Spleen (tissue), 11 donors: ENCODE data around the gene CHKB. TPM values are rescaled to one million over a fixed set of nuclear protein-coding genes. Genes with fewer than 3 reads are reported as not detected.

ENCODE experiments used
- DNase-seq: peaks from one replicate; pipeline ENCODE4 v3.0.0-alpha.2; 2020
- H3K27ac ChIP-seq, 8 donors: fragments of 200-600 bp; sonication (generic) in 7 of 8; 1 replicate in 4 of 8; 2 replicates in 4 of 8; pipeline versions ENCODE4 v1.5.0 to v1.8.0; 2016 to 2021; ENCODE audit warnings: inconsistent platforms in 4 of 8, mild to moderate bottlenecking in 4 of 8, moderate library complexity in 1 of 8
- H3K27me3 ChIP-seq, 7 donors: fragments of 200-600 bp; sonication (generic) in 6 of 7; replicated peaks in 1 of 7; 1 replicate in 4 of 7; 2 replicates in 3 of 7; pipeline versions ENCODE4 v1.5.0 to v1.8.0; 2016 to 2021; ENCODE audit warnings: inconsistent platforms in 3 of 7, mild to moderate bottlenecking in 1 of 7
- H3K36me3 ChIP-seq, 6 donors: fragments of 200-600 bp; sonication (generic) in 5 of 6; 1 replicate in 4 of 6; 2 replicates in 2 of 6; pipeline versions ENCODE4 v1.5.0 to v1.8.0; 2016 to 2021; ENCODE audit warnings: inconsistent platforms in 2 of 6
- H3K4me1 ChIP-seq, 6 donors: fragments of 200-600 bp; sonication (generic) in 5 of 6; 1 replicate in 3 of 6; 2 replicates in 3 of 6; pipeline versions ENCODE4 v1.5.0 to v1.8.0; 2016 to 2021; ENCODE audit warnings: inconsistent platforms in 3 of 6
- H3K4me3 ChIP-seq, 8 donors: fragments of 200-600 bp; sonication (generic) in 7 of 8; 1 replicate in 4 of 8; 2 replicates in 4 of 8; pipeline versions ENCODE4 v1.5.0 to v1.8.0; 2016 to 2021; ENCODE audit warnings: inconsistent platforms in 4 of 8, mild to moderate bottlenecking in 4 of 8, moderate library complexity in 2 of 8
- H3K9me3 ChIP-seq, 8 donors: fragments of 200-600 bp; sonication (generic) in 7 of 8; 1 replicate in 4 of 8; 2 replicates in 4 of 8; pipeline versions ENCODE4 v1.5.0 to v1.8.0; 2016 to 2021; ENCODE audit warnings: inconsistent platforms in 4 of 8
- POLR2A ChIP-seq, 3 donors: fragments of 450-650 bp; IDR thresholded peaks; one replicate each; pipeline ENCODE4 v1.5.1; 2017; ENCODE audit warnings: antibody characterized with exemption in 3 of 3, mild to moderate bottlenecking in 1 of 3
- POLR2AphosphoS5 ChIP-seq, 3 donors: sonication (generic); formaldehyde crosslinking; IDR thresholded peaks; one replicate each; pipeline ENCODE4 v1.5.1; 2017; ENCODE audit warnings: antibody characterized with exemption in 3 of 3
- WGBS, 5 donors: extraction: QIAGEN DNeasy Blood & Tissue Kit in 3 of 5; methylation state at CpG; one replicate each; pipeline versions ENCODE4 v1.1.5 to v1.1.7; 2013 to 2018; 5-methylcytosine and 5-hydroxymethylcytosine counted together
- intact Hi-C: fragments of 100-400 bp; cut with DNase I; formaldehyde crosslinking; loops from one replicate; pipeline ENCODE4 v1.15.0; 2023; ENCODE audit warnings: low total_unique reads
- polyA plus RNA-seq, 3 donors: library from polyadenylated mRNA; stranded (reverse); fragments of 200-250 nt; gene quantifications; one replicate each; pipeline ENCODE4 v1.2.1, GENCODE V29; 2013
- total RNA-seq, 7 donors: library from RNA; depleted of rRNA in 3 of 7; stranded (reverse); fragments of >200 nt in 3 of 7; fragmentation: NEBNext Ultra II Directional in 4 of 7; extraction: Animal tissue kit (Norgen Biotek cat#: 25700) in 4 of 7; gene quantifications; one replicate each; pipeline versions ENCODE4 v1.1.0 to v1.2.1, GENCODE V29; 2016 to 2021
- TF ChIP-seq, protein P1 (sequence below), 11 experiments: fragments of 200-600 bp in 7 of 11; fragments of 450-650 bp in 4 of 11; sonication (generic) in 4 of 11; IDR thresholded peaks in 8 of 11; conservative IDR thresholded peaks in 3 of 11; 1 replicate in 7 of 11; 2 replicates in 4 of 11; pipeline versions ENCODE4 v1.4.0 to v1.8.0; 2016 to 2021; ENCODE audit warnings: antibody characterized with exemption in 11 of 11, inconsistent platforms in 4 of 11, mild to moderate bottlenecking in 1 of 11
- donor health status: healthy with polysubstance abuse.
- donor health status: DM: no; HTN: no; CAD: no; lungs with moderate emphysema.
- donor health status: DM: no; HTN: no; CAD: no.
- donor health status: Bipolar disorder and iron deficiency.
- donor health status: healthy.
- donor health status: DM: no; HTN: no; CAD: no.
- donor health status: DM: yes; HTN: yes; CAD: no.

The CHKB gene
- total and polyA plus RNA-seq, 10 donors = 94.4 to 502 (median 129) TPM

DNA sequence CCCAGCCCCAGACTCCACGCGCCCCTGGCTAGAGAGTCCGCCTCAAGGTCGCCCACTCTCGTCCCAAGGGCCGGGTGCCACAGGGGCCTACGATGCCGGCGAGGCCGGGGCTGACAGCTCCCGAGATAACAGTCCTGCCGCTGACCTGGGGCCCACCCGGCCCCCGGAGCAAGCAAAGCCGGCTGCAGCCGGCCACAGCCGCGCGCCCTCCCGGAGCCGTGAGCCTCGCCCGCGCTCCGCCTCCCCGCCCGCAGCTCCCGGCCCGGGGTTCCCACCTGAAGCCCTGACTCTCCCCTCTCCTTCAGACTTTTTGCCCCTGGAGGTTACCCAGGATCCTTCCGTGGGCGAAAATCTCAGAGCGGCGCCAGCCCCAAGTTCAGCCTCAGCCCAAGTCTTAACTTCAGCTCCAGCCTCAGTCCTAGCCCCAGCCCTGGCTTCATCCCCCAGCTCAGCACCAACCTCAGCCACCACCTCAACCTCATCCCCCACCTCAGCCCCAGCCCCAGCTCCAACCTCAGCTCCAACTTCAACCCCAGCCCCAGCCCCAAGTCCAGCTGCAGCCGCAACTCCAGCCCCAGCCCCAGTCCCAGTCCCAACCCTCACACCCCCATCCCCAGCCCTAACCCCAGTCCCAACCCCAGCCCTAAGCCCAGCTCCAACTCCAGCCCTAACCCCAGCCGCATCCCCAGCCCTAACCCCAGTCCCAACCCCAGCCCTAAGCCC is 35.2 kb downstream of the CHKB start:
- peaks cover 0 to 34% (median 14%) of the 10 kb centered on the region in 7 donors for H3K27me3 ChIP-seq
- WGBS, 5 donors = 42 to 81% (median 62%) methylated on average over 25 to 35 of the region's 35 CpGs
- H3K4me1 ChIP-seq = peaks cover 20 to 84% (median 57%) of the 10 kb centered on the region in 6 donors
- intact Hi-C loops = no loop called here
- H3K36me3 ChIP-seq = no peaks in the 10 kb centered on the region
- TF ChIP-seq, protein P1, sequence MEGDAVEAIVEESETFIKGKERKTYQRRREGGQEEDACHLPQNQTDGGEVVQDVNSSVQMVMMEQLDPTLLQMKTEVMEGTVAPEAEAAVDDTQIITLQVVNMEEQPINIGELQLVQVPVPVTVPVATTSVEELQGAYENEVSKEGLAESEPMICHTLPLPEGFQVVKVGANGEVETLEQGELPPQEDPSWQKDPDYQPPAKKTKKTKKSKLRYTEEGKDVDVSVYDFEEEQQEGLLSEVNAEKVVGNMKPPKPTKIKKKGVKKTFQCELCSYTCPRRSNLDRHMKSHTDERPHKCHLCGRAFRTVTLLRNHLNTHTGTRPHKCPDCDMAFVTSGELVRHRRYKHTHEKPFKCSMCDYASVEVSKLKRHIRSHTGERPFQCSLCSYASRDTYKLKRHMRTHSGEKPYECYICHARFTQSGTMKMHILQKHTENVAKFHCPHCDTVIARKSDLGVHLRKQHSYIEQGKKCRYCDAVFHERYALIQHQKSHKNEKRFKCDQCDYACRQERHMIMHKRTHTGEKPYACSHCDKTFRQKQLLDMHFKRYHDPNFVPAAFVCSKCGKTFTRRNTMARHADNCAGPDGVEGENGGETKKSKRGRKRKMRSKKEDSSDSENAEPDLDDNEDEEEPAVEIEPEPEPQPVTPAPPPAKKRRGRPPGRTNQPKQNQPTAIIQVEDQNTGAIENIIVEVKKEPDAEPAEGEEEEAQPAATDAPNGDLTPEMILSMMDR (IDR thresholded peaks at IDR 0.05 in 8 of 11, conservative IDR thresholded peaks at IDR 0.05 in 3 of 11) = no peak
- TF ChIP-seq POLR2AphosphoS5 (IDR thresholded peaks at IDR 0.05) (no peak), POLR2A (IDR thresholded peaks at IDR 0.05) (no peak)
- DNase-seq = peak; percentile 78
- no peak overlapping the region for H3K4me3 ChIP-seq
- no peaks in the 10 kb centered on the region for H3K9me3 ChIP-seq
- peak overlapping the region in 2 of 8 donors; percentile 83 to 87 for H3K27ac ChIP-seq

DNA sequence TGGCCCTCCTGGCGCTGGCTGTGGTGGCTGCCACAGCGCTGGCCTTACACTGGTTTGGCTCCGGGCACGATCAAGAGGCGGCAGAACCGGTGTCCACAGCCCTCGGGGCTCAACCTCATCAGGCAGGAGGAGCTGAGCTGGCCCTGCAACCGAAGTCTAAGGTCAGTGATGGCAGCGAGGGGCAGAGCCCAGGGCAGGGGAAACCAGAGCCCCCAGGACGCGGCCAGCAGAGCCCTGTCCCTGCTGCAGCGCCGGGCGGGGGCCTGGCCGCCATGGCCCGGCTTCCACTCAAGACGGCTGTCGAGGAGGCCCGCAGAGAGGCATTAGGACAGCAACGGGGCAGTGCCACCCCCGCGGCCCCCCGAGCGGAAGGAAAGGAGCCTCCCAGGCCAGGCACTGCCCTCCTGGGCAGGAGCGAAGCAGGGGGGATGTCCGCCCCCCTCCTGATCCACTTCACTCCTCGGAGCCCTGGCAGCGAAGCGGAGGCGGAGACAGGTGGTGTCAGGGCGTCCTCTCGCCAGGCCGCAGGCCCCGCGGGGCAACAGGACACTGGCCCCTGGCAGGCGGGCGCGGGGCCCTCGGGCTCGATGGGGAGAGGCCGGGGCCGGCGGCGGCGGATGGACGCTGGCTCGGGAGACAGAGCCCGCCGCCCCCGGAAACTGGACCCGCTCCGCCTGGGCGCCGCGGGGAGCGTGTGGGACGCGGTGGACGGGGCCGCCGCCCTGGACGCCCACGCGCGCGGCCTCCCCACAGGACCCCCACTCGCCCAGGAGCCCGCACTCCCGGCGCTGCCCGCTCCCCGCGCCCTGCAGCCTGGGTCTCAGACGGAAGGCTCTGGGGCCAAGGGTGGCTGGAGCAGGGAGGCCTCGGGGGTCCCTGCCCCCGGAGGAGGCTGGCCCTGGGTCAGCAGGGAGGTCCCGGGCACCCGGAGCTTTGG is 36.1 kb downstream of the CHKB start:
- H3K27me3 ChIP-seq = peaks cover 0 to 34% (median 14%) of the 10 kb centered on the region in 7 donors
- DNase-seq = peak; percentile 84
- WGBS, 5 donors = 70 to 87% (median 82%) methylated on average over 42 to 78 of the region's 78 CpGs
- intact Hi-C loops = no loop called here
- H3K4me1 ChIP-seq = peaks cover 20 to 93% (median 57%) of the 10 kb centered on the region in 6 donors
- no peak overlapping the region for H3K4me3 ChIP-seq
- no peaks in the 10 kb centered on the region for H3K9me3 ChIP-seq
- TF ChIP-seq, protein P1 (IDR thresholded peaks at IDR 0.05 in 8 of 11, conservative IDR thresholded peaks at IDR 0.05 in 3 of 11) = no peak
- TF ChIP-seq POLR2A (IDR thresholded peaks at IDR 0.05) = no peak
- TF ChIP-seq POLR2AphosphoS5 (IDR thresholded peaks at IDR 0.05) = no peak
- no peaks in the 10 kb centered on the region for H3K36me3 ChIP-seq
- H3K27ac ChIP-seq = peak overlapping the region in 2 of 8 donors; percentile 99

DNA sequence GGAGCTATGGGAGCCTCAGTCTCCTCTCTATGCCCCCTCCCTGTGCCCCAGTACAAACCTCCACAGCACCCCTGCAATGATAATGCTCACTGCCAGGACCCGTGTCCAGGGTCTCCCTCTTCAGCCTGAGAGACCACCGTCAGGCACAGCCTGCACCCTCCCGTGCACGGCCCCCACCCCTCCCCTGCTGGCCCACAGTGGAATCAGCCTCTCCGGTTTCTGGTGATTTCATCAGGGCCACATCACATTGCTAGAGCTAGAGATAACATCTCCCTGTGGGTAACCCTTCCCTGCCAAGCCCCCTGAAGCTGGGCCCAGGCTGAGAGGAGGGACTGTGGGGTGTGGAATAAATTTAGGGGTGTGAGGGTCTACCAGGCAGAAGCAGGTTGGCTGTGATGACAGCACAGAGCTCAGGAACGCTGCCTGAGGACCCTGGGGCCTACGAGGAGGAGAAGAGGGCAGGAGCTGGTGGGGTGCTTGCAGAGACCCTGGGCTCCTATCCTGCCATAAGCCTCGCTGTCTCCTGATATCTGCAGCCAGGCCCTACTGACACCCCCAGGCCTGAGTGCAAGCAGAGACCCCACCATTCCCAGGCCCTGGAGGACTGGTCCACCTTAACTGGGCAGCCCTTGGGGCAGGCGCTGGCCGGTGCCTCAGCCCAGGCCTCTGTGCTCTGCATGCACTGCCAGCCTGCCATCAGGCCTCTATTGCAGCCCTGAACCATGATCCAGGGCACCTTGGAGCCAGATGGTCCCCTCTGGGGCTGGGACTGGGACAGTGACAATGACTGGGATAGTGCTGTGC is 36.9 kb downstream of the CHKB start, which contains the start of gene KLHDC7B:
Gene KLHDC7B (plus strand): TSS at position 378 of the 804 bp plus-strand sequence. CDS start 345 bp downstream, at position 723.
- WGBS, 5 donors = 61 to 74% (median 65%) methylated on average over 8 to 10 of the region's 10 CpGs
- intact Hi-C loops = no loop called here

More for the DNA sequence above, 36.9 kb downstream of the CHKB start, which contains the start of gene KLHDC7B:
- DNase-seq = peak; percentile 79
- TF ChIP-seq, protein P1 (IDR thresholded peaks at IDR 0.05 in 8 of 11, conservative IDR thresholded peaks at IDR 0.05 in 3 of 11) = no peak
- TF ChIP-seq POLR2A (IDR thresholded peaks at IDR 0.05) (no peak), POLR2AphosphoS5 (IDR thresholded peaks at IDR 0.05) (no peak)
- Histone ChIP-seq H3K9me3 (no peaks in the 10 kb centered on the region), H3K4me3 (no peak within 1 kb of the TSS), H3K27ac (peak within 1 kb of the TSS; percentile 59 to 100 (median 98)), H3K27me3 (peaks cover 0 to 34% (median 14%) of the 10 kb centered on the region in 7 donors), H3K4me1 (peaks cover 25 to 98% (median 60%) of the 10 kb centered on the region in 6 donors), H3K36me3 (no peaks in the 10 kb centered on the region)
